NOMO-1 (cell line): ENCODE results near the gene CMIP.

ENCODE experiments used
- DNase-seq, 2 experiments: peaks; one replicate each; lab custom pipeline; 2025; ENCODE audit not compliant: unreplicated experiment in 2 of 2; lab: John Stamatoyannopoulos, UW

Gene CMIP

DNA sequence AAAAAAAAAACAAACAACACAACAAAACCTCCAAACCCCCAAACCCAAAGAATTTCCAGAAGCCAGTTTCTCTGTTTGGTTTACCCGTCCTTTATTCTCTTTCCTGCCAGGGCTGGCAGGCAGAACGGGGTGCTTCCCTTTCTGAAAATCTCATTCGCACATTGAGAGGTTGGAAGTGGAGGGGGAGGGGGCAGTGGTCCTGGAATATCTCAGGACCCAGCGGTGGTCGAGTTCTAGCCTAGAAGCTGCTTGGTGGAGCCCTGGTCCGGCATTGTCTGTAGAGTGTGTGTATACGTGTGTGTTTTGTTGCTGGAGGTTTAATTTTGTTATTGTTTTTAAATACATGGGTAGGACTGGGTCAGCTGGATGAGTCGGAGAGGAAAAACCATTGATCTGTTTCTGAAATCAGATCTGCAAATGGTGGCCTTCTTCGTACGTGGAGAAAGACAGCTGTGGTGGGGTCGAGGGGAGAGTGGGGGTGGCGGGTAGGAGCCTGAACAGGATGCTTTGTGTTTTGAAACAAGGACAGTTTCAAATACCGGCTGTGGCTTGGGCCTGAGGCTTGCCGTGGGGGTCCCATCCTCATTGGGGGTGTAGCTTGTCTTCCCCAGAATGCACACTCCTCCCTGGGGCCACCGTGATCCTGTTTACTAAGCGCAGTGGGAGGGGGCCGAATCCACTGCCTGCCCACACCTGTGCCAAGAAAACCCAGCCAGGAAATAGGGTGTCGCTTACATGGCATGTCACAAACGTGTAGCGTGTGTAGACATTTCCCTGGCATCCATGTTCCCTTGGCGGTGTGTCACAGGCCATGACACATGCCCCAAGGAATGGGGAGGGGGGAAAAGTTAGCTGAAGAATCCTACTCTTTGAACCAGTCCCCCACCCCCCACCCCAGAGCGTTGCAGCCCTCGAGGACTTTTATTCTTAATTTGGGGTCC lies 1.6 kb downstream of the CMIP start:
- DNase-seq = peak in 1 of 2 experiments; percentile 10

DNA sequence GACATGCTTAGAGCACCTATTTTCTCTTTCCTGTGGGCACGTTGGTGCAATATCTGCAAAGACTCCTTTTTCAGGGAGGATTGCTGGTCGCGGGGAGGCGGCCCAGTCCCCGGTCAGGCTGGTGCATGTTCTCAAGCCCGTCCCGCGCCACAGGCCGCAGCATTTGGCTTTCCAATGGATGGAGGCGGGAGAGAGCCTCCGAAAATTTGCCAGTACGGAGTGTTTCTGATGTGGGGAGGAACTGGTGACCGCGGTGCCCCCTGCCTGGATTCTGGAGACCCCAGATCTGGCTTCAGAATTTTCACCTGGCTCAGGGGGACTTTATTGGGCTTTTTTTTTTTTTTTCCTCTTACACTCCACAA lies 2.3 kb downstream of the CMIP start:
- peak in 1 of 2 experiments; percentile 17 for DNase-seq

DNA sequence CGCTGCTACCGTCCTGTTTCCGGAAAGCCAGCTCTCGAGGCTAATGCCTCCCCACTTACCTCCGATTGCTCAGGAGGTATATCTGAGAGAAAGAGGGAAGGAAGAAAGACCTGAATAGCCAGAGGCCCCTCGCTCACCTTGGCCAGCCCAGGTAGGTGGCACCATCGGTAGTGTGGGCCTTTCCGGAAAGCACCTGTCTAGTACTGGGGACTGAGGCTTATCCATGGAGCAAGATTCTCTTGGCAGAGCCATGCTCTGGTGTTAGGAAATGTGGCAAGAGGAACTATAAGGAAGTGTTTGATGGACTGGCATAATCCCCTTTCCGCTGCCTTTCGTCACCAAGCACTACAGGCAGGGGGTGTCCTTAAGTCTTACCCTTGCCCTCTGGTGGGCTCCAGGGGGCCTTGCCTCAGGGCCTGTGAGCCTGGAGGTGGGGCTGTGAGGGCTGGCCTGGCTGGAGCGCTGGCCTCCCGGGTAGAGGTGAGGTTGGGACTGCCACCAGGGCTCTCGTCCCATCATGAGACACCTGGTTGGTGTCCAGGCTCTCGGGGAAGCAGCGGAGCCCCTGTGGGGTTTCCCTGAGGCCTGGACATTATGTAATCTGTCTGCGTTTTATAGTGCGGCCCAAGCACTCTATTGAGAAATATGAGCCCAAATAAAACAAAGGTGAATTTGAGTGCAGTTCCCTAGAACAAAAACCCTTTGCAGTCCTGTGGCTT lies 2.9 kb downstream of the CMIP start:
- DNase-seq = peak; percentile 38 to 68

DNA sequence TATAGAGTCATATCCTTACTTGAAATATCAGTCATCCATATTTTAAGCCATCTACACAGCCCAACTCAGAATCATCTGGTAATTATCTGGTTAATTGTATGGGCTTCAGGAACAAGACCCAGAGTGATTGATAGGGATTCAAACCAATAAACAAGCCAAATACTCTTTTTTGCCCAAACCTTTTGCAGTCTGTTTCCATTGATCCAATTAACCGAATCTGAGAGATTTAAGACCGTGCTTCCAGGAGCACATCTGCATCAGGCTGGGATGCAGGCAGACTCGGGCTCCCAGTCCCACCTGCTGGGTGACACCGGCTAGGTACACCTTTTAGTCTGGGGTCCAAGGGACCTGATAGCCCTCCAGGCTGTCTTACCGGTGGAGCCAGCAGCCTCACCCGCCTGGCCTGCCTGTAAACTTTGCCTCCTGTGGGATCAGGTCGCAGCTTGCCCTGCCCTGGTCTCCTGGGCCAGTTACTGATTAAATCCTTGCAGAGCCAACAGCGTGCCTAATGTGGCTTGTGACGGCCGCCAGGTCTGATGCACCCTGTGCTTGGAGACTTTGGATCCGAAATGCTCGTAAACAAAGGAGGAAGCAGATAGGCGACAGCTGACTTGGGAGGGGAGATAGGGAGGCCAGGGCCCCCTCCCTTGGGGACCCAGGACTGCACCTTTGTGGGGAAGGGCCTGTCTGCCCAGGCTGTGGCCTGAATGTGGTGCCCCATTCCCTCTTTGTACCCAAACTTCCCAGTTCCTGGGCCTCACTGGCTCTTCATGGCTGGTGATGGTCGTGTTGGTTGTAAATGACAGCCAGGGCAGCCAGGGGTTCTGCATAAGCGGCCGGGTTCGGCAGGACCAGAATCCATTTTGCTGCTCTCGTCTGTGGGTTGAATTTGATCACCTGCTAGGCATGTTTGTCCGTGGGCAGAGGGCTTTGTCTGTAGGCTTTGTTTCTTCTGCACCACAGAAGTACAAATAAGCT lies 3.8 kb downstream of the CMIP start:
- DNase-seq = no peak

DNA sequence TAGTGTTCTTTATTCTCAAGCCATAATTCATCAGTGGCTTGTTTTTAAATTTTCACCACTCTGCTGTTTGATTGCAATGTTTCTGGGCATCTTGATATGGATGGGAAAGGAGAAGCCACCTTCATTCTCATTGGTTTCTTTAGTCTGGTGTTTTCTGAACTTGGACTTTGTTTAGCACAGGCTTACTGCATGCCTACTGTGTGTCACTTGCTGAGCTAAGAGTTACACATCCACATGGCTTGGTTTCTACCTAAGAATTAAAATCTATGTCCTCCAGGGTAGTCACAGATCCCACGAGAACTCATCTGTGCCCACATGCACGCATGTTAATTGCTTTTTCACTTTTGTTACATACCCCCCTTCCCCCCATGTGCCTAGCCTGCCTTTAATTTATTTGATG lies 4.6 kb downstream of the CMIP start:
- DNase-seq = no peak

DNA sequence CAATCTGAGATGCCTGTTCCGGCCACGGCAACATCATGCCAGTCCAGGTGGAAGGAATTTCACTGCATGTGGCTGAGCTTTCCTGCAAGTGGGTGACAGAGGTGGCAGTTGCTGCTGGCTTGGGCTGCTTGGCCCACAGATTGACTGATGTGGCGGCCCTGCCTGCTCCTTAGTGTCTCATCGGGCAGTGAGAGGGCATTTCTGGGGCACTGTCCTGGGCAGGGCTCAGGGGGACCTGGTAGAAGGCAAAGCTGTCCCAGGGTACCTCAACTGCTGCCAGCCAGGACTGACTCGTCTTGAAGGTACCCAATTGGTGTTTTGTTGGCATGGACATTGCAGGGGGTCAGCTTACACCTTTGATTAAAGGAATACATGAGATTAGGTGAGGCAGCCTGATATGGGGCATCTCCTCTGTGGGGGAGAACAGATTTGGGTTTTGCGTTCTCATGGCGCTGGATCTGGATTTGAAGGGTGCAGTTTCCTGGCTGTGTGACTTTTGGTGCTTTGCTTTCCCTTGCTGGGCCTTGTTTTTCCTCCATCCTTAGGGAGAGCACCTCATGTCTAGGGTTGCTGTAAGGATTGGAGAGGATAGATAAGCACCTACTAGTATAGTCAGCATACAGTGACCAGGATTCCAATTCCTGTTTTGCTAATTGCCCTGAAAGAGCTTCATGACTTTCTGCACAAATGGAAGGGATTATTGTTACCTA lies 5.4 kb downstream of the CMIP start:
- DNase-seq = no peak

DNA sequence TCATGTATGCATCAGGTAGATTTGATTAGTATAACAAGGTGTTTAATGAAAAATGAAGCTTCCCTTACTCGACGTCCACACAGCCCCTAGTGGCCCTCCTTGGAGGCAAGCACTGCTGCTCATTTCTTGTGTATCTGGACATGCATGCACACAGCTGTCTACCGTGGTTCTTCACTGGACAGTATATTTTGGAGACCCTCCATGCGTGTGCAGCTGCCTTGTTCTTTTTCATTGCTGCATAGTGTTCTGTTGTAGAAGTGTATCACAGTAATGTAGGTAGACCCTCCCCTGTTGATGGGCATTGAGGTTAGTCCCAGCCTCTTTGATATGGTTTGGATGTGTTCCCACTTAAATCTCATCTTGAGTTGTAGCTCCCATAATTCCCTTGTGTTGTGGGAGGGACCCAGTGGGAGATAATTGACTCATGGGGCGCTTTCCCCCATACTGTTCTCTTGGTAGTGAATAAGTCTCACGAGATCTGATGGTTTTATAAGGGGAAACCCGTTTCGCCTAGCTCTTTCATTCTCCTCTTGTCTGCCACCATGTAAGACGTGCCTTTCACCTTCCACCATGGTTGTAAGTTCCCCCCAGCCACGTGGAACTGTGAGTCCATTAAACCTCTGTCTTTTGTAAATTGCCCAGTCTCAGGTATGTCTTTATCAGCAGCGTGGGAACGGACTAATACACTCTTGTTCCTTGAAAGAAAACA lies 6.3 kb downstream of the CMIP start:
- DNase-seq = no peak

DNA sequence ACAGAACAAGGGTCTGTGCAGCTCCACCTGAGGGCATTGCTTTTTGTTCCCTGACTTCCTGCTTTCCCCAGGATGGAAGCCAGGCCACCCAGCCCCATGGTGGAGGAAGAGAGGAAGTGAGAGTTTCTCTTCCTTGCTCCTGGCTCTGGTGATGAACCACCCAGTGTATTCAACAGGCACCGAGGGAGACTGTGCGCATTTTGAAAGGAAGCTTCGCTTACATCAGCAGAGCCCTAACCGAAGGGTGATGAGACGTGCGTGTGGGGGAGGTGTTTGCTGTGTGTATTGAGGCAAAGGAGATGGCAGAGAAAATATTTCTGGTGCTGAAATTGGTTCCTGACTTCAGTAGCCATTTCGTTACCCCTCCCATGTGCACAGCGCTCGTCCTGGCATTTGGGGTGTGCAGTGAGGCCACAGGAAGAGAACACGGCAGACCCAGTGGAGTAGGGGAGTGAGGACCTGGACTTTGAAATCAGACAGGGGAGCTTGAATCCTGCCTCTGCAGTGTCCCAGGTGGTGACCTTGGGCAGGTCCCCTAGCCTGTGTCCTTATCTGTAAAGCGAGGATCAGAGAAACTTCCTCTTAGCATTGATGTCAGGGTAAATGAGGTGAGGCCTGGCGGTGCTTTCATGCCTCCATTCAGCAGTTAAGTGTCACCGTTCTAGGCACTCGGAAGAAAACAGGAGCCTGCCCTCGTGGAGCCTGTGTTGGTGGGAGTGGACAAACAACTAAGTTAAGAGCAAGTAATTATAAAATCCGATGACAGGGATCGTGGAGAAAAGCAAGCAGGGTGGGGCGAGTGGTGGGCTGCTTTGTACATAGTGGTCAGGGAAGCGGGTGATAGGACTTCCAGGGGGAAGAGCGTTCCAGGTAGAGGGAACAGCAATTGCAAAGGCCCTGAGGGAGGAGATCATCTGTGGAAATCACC lies 7.4 kb downstream of the CMIP start:
- peak; percentile 83 to 88 for DNase-seq

DNA sequence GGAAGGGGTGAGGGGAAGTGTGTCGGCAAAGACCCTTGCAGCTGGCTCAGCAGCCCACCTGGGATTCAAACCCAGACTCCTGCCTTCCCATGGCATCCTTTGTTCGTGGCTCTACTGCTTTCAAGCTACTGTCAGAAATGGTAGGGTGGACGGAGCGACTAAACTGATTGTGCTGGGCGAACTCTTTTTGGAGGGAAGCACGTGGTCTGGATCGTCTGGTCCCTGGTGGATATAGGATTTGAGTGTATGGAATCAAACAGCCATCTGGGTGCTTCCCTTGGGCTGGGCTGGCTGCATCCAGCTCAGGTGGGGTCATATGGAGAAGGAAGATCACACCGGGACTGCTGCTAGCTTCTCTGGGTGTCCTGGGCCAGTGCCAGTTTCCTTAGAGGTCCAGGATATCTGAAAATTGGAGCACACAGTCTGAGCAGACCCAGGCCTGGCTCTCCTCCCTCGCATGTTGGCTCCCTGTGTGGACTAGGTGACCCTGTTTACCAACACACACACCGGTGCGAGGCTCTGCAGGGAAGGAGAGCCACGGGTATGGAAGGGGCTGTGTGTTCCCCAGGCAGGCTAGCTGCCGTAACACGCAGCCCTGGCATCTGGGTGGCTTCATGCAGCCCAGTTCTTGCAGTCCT lies 8.6 kb downstream of the CMIP start:
- DNase-seq = no peak

DNA sequence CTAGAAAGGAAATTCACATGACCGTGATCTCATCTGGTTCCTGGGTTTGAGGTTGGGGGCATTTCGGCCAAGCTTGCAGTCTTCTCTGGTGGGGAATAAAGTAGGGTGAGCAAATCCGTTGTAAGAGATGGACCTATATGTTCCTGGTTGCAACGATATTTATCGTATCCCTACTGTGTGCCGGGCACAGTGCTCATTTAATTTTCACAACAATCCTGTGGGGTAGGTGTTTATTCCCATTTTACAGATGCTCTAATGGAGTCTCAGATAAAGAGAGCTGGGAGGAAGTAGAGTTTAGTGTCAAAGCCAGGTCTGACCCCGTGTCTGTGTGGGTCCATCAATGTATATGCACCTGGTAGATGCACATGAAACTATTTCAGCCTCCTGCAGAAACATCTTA lies 9.4 kb downstream of the CMIP start:
- no peak for DNase-seq

DNA sequence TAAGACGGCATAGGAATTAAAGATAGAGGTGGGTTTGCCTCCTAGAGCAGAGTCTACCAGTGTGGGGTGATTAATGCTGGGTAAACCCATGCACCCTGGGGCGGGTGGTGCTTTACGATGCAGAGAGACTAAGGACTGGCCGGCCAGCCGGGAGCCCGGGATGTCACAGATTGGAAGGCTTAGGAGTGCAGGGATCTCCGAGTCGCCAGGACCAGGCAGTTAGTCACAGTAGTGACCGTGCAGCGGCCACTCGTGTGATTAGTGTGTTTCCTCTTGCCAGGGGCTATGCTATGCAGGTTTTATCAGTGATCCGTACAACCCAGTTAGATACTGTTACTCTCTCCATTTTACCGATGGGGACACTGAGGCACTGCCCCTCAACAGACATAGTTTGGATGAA lies 10.4 kb downstream of the CMIP start:
- no peak for DNase-seq

DNA sequence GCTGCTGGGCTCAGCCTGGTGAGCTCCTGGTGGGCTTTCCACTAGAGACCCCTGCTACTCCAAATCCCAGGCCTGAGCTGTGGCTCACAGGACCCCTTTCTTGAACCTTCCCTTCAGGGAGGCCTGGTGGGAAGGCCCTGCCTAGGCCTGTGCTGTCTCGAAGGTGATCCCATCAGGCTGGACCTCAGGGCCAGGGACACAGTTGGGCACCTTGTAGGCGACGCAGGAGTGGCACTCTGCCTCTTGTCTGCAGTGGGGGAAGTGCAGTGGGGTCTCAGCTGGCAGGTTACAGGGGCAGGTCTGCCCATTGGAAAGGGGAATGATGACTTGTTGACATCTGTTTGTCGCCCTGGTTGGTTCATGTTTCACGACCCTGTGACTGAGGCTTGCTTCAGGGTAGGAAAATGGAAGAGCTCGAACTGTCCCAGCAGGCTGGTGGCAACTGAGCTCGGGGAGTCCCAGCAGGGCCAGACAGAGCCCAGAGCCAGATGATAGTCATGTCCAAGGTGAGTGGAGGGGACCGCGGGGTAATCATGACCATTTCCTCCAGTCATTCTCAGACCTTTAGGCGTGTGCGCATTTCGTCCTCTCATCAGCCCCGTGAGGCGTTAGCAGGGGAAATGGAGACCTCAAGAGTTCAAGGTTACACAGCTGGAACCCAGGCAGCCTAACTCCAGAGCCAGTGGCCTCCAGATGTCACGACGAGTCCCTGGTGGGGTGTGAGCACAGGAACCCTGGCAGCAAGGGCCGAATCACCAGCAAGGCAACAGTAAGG lies 11.3 kb downstream of the CMIP start:
- no peak for DNase-seq

DNA sequence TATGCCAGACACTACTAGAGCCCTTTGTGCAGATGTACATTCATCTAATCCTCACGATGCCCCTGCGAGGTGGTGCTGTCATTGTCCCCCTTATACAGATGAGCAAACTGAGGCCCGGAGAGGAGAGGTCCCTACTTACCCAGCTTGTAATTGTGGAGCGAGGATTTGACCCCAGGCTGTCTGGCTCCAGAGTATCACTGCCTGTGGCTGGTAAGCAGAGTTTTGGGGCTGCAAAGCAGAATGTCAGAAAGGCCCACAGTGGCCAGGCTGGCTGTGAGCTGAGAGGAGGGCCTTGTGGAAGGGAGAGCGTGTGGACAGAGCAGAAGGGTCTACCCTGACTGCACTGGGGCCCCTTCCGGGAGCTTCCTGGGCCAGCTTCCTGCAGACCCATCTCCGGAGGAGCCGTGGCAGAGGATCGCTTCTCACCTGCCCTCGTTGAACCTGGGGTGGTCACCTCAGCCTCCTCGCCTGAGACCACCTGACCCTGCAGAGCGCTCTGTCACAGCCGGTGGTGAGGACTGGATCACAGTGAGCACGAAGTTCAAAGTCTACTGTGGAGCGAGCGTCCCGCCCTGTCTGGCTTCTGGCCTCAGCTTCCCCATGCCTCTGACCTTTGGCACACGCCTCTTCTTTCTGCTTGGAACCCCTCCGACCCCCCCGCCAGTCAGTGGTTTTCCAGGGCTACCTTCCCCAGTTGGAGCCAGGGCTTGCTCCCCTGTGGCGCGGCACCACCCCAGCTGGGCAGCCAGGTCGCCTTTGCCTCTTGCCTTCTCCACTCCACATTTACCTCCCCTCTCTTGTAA lies 12.1 kb downstream of the CMIP start:
- no peak for DNase-seq

DNA sequence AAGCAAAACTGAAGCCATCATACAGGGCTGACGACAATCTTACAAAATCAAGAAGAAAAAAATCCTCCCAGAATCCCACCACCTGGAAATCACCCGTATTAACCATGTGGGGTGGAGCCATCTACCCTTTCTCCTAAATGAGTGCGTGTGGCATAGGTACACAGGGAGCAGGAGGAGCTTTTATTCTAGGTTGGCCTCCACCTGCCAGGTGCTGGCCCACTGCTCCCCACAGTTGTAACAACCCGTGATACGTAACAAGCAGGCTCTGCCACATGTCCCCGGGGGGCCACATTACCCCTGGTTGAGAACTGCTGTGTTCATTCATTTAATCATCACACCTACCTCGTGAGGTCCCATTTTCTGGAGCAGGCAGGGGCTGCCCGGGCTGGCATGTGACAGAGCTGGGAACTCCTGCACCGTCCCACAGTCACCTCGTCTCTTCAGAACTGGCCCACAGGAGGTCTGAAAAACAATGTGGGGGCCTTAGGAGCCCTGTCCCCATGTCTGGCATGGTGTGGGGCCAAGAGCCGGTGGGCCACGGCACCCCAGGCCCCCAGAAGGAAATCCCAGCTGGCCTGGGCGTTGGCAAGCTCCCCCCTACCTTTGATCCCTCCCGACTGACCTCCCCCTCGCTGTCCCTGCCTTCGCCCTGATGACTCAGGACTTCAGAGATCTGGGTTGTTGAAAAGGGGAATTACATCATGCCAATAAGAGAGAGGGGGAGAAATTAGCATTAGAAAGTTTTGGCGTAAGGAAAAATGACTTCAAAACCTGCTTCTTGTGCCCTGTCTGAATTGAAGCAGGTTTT lies 12.9 kb downstream of the CMIP start:
- peak; percentile 59 to 68 for DNase-seq

DNA sequence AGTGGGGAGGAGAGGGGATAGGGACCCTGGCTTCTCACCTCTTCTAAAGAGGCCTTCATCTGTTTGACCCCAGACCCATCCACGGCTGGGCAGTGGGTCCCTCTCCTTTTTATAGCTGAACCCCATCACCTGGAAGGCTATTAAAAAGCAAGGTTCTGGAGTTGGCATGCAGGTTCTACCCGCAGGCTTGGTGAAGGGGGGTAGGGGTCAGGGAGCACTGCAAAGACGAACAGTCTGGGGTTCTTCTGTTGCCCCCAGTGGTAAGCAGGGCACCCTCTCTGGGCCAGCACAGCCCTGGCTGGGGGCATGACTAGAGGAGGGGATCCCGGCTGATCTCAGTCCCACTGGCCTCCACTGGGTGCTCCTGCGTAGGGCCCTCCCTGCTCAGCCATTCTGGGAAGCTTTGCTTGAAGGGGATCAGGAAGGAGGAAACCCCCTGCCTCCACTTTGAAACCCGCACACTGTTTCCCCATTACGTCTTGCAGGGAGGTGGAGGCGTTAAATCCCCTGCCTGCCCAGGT lies 13.6 kb downstream of the CMIP start:
- DNase-seq = no peak
